Mucosa of gallbladder (tissue), 1 donor: ENCODE data around the gene PSAT1. TPM values are rescaled to one million over a fixed set of nuclear protein-coding genes. Genes with fewer than 3 reads are reported as not detected.

Experiments used
- DNase-seq: peaks from one replicate; pipeline ENCODE4 v3.0.0-alpha.2; 2020; ENCODE audit warnings: low spot score
- total RNA-seq: library from RNA; stranded (reverse); gene quantifications from one replicate; pipeline ENCODE4 v1.2.1, GENCODE V29; 2021
- donor health status: DM: no; HTN: no; CAD: no.

PSAT1 gene
- total RNA-seq, 1 donor from 2014 or later, result 2.4 TPM

DNA sequence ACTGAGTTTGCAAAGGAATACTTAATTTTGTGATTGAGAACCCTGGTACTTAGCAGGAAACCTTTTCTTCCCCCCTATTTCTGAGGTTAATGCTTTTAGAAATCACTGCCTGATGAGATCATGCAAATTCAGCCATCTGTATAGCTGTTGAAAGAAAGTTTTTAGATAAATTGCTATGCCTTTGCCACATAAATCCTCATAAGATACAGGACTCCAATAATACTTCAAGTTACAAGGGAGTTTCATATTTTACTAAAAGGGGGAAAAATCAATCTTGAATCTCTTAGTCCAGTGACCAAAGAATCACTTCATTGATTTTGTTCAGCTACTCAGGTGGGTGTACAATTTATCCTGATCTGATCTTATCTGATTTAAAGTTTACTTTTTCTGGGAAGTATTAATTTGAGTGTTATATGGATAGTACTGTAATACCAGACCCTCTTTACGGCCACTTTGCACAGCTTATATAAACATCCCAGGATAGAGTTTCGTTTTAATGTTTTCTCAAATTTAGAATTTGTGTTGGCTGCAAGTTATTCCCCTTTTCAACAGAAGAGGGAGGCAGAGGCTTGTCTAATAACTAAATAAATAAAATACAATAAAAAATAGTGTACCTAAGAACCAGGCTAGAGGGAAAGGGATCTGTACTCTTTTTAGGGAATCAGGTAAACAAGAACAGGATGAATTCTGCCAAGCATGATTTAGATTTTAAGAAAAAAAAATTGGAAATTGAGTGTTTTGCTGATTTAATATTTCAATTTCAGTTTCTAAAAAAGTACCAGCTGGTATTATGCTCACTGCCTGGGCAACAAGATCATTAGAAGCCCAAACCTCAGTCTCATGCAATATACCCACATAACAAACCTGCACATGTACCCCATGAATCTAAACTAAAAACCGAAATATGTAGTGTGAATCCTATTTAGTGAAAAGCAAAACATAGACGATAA, 69.1 kb downstream of the PSAT1 start:
- no peak for DNase-seq

DNA sequence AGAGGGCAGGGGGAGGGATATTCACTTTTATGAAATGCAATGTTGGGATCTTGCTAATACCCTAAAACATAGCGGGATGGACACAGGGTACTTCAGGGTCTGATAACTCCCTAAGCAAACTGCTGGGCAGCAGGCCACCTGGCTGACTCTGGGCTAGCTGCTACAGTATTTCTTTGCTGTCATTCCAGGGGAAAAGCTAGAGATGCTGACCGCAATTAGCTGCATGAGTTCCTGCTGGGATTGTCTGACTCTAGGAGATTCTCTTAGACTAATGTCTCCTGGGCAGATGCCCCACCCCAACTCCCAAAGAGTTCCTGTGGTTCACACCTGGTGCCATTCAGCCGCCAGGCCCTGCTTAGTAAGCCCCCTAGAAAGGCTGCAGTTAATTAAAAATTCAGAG, 69.9 kb downstream of the PSAT1 start:
- DNase-seq, result no peak

DNA sequence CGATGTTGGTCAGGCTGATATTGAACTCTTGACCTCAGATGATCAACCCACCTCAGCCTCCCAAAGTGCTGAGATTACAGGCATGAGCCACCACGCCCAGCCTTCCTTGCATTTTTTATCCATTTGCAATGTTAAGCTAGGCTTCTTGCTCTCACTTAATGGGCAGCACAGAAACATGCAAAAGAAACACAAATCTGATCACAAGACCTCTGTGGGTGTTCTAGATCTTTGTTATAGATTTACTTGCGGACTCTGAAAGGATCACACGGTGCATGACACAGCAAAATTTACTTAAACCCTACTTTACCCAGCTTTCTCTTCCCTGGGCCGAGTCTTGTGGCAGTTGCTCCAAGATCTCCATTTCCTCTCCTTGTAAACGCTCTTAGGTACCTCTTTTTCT, 71.3 kb downstream of the PSAT1 start:
- DNase-seq, result no peak

DNA sequence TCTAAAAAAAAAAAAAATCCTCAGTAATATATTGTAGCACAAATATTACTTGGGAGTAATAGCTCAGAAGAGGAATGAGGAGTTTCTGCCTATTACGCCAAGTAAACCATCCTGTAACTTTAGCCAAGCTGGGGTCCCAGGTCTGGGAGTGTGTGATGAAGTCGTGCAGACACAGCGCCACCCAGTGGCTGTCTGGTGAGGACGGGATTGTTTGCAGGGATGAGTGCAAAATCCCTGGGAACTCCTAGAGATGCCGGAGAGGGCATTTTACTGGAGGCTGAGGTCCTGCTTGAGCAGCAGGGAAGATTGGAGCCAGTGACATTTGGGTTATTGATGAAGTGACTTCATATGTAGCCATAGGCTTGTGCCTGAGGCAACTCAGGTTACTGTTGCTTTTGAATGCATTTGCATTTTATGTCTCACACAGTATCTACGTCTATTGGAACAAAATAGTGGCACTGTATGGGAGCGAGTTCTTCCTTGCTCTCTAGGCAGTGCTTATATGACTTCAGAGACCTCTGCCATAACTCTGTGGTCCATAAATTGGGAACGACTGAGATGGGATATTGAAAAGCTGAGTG, 72.8 kb downstream of the PSAT1 start:
- DNase-seq, result peak; percentile 52

DNA sequence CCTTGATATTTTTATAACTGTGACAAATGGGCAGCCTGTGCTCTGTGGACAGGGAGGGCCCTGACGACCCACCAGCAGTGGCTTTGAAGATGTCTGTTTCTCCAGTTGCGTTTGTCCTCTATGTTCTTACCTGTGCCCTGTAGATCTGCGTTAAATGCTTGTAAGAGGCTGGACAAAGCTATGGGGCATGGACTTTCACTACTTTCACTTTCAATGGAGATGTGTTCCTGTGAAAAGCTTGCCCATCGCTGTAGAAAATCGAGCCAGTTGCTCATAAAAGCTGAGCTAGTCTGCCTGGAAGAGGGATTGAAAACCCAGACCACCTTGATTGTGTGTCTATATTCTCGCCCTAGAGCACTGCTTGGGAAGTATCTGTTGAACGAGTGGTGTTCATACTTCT, 74.1 kb downstream of the PSAT1 start:
- no peak for DNase-seq

DNA sequence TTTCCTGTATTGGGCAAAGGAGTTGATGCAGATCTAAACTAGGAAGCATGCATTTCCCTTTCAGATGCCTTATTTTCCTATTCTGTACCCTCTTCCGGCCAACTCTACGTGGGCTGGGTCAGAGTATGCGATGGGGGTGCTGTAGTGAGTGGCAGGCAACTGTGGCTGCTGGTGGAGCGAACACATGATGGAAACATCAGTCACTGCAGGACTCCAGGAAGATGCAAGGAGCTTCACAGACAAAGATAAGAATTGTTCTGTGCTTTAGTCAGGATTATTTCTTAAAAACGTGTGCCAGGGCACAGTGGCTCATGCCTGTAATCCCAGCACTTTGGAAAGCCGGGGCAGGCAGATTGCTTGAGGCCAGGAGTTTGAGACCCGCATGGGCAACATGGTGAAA, 75.1 kb downstream of the PSAT1 start:
- no peak for DNase-seq

Other genes with a start within 250 kb of the PSAT1 start
- 13.7 TPM for gene CEP78, start 61.0 kb upstream of the PSAT1 start, total RNA-seq